BLaER1 treated with 17β-estradiol and CSF1 and Interleukin-3, amounts not matched to agents 10 nM and 100 nM (cell line): Measurements from ENCODE around the gene FGFRL1.

Source experiments
- H3K27ac ChIP-seq, 11 experiments: shearing (Covaris generic); formaldehyde crosslinking; 2 replicates each; pipeline ENCODE4 v1.8.1; 2022
- H3K27me3 ChIP-seq, 11 experiments: shearing (Covaris generic); formaldehyde crosslinking; 2 replicates each; pipeline ENCODE4 v1.8.1; 2022
- H3K36me3 ChIP-seq, 11 experiments: shearing (Covaris generic); formaldehyde crosslinking; 2 replicates each; pipeline ENCODE4 v1.8.1; 2022
- H3K4me1 ChIP-seq, 10 experiments: shearing (Covaris generic); formaldehyde crosslinking; 2 replicates each; pipeline ENCODE4 v1.8.1; 2022
- H3K4me2 ChIP-seq, 11 experiments: shearing (Covaris generic); formaldehyde crosslinking; 2 replicates each; pipeline ENCODE4 v1.8.1; 2022
- H3K4me3 ChIP-seq, 10 experiments: shearing (Covaris generic); formaldehyde crosslinking; 2 replicates each; pipeline ENCODE4 v1.8.1; 2022
- H3K9ac ChIP-seq, 11 experiments: shearing (Covaris generic); formaldehyde crosslinking; 2 replicates each; pipeline ENCODE4 v1.8.1; 2022
- H3K9me3 ChIP-seq, 11 experiments: shearing (Covaris generic); formaldehyde crosslinking; replicated peaks in 1 of 11; 2 replicates each; pipeline ENCODE4 v1.8.1; 2022
- H4K20me1 ChIP-seq, 11 experiments: shearing (Covaris generic); formaldehyde crosslinking; 2 replicates each; pipeline ENCODE4 v1.8.1; 2022
- Cebpa-rat ChIP-seq, 11 experiments: shearing (Covaris generic); IDR thresholded peaks; 2 replicates each; pipeline ENCODE4 v1.8.1; 2022

The FGFRL1 gene

DNA sequence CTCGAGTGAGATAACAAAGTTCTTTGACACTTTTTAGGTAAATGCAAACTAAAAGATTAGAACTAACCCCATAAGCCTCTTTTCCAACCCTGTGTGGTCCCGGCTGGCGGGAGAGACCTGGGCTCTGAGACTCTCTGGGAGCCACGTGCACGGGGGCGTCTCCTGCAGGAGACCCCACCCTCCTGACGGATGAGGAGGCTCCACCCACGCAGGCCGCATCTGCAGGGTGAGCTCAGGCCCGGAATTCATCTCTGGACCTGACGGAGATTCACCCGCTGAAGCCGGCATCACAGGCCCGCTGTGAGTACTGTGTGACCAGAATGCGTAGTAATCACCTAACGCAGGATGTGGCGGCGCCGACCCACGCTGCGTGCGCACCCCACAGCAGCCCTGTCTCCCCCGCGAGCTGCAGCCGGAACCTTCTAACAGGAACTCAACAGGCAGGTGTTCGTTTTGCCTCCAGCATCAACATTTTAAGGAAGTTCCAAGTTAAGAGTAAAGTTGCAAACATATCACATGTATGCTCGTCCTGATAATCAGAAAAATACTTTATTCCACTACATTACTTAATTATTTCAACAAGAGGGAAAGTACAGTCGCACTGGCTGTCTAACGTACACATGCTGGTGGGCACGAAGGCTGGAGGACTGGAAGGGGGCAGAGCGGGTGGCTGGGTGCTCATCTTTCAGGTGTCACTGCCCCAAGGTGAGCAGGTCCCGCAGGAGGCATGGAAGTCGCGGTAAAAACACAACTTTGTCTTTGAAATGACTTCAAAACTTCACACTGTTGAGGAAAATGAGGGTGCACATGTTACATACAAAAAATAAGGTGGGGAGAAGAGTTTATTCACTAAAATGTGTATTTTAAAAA lies 44.5 kb downstream of the FGFRL1 start:
- H3K9ac ChIP-seq: no peak overlapping the region
- no peak overlapping the region for H3K27ac ChIP-seq
- no peak for TF ChIP-seq Cebpa-rat (IDR thresholded peaks at IDR 0.05)
- peaks cover 91 to 99% (median 96%) of the 10 kb centered on the region in 11 experiments for H3K27me3 ChIP-seq
- peaks cover 30 to 45% (median 41%) of the 10 kb centered on the region in 10 experiments for H3K4me1 ChIP-seq
- peak overlapping the region in 9 of 10 experiments; percentile 6 to 59 (median 33); a peak in 16 of 20 replicates for H3K4me3 ChIP-seq
- peaks cover 9 to 21% (median 17%) of the 10 kb centered on the region in 11 experiments; a peak in 20 of 22 replicates for H3K9me3 ChIP-seq
- H3K36me3 ChIP-seq: no peaks in the 10 kb centered on the region; a peak in 1 of 22 replicates
- peaks cover 0 to 55% (median 38%) of the 10 kb centered on the region in 11 experiments; a peak in 18 of 22 replicates for H4K20me1 ChIP-seq
- H3K4me2 ChIP-seq: peak overlapping the region; percentile 53 to 89 (median 72)

DNA sequence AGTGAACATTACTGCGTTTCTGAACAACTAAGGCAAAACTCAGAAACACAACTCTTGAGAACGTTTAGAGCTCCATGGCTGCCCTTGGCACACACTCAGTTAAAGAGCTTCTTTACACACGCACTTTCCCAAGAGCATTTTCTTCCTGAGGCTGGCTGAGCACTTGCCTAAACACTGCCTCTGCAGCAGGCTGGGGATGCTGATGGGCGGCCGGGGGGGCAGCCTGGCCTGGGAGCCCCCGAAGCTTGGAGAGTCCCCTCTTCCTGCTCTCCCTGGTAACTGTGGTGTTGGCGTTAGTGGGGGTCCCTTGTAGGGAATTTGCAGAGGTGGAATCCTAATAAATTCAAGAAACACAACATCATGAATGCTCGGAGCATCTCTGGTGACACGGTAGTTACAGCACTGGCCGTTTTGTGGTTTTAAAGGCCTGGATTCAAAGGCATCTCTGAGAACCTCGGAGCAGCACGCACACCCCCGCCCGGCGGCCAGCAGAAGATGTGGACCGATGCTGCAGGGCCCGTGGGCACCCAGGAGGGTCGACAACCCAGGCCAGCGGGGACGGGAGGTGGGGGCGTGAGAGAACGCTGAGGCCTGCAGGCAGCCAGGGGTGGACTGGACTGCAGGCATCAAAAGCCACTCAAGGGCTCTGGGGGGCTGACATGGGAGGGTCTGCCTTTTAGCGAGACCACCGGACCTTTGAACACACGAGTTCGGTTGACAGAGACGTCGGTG lies 45.4 kb downstream of the FGFRL1 start:
- Histone ChIP-seq H3K27me3 (peaks cover 93 to 99% (median 96%) of the 10 kb centered on the region in 11 experiments), H3K36me3 (no peaks in the 10 kb centered on the region; a peak in 1 of 22 replicates), H3K9me3 (peaks cover 5 to 14% (median 9%) of the 10 kb centered on the region in 11 experiments; a peak in 20 of 22 replicates), H3K4me2 (no peak overlapping the region), H4K20me1 (peaks cover 0 to 60% (median 38%) of the 10 kb centered on the region in 11 experiments; a peak in 18 of 22 replicates), H3K9ac (no peak overlapping the region), H3K4me3 (no peak overlapping the region), H3K27ac (no peak overlapping the region), H3K4me1 (peaks cover 28 to 47% (median 35%) of the 10 kb centered on the region in 10 experiments)
- TF ChIP-seq Cebpa-rat (IDR thresholded peaks at IDR 0.05): no peak

DNA sequence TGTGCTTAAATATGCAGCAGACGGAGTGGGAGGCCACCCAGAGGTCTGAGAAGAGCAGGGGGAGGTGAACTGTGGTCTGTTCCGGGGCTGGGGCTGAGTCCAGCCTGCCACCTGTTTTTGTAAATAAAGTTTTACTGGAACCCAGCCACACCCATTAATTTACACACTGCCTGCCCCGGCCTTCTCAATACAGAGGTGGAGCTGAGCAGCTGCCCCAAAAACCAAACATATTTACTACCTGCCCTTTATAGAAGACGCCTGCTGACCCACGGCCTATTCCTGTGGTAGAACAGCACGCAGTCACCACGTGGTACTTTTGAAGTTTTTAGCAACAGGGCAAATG lies 45.9 kb downstream of the FGFRL1 start:
- Histone ChIP-seq H3K9me3 (peaks cover 0 to 8% (median 4%) of the 10 kb centered on the region in 11 experiments; a peak in 17 of 22 replicates), H3K4me1 (peaks cover 24 to 53% (median 33%) of the 10 kb centered on the region in 10 experiments), H3K27ac (no peak overlapping the region), H3K4me3 (no peak overlapping the region), H3K27me3 (peaks cover 93 to 99% (median 96%) of the 10 kb centered on the region in 11 experiments), H4K20me1 (peaks cover 0 to 60% (median 38%) of the 10 kb centered on the region in 11 experiments; a peak in 18 of 22 replicates), H3K9ac (no peak overlapping the region), H3K36me3 (no peaks in the 10 kb centered on the region; a peak in 1 of 22 replicates), H3K4me2 (no peak overlapping the region)
- no peak for TF ChIP-seq Cebpa-rat (IDR thresholded peaks at IDR 0.05)

DNA sequence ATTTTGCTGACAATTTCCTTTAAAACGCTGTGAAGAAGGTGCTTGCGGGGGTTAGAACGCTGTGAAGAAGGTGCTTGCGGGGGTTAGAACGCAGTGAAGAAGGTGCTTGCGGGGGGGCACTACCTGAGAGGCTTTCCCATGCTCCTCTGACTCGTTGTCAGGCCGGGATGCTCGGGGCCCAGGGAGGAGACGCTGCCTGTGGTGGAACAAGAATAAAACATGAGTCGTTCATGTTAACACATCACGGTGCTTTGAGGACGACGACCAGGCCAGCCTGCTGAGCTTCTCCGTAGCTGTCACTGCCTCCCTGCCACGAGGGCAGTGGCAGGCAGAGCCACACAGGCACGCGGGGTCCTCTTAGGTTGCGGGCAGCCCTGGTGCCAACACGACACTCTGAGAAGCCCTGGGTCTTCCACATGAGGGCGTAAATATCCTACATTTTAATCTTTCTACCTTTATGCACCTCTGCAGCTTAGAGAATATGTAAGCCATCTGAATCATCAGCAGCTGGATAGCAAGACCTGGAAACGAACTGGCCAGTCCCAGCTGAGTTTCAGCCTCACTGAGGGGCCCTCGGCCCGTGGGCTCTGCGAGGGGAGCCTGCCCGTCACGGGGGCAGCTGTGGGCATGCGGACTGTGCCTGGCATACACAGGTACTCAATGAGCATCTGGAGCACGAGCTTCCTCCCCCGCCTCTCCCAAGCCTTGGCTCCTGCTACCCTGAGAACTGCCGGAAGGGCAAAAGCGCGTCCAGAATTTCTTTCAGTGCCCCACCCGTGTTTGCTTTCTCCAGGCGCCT lies 47.0 kb downstream of the FGFRL1 start:
- Histone ChIP-seq H3K4me1 (peaks cover 13 to 51% (median 32%) of the 10 kb centered on the region in 10 experiments), H3K9ac (no peak overlapping the region), H3K27ac (no peak overlapping the region), H4K20me1 (peaks cover 0 to 54% (median 31%) of the 10 kb centered on the region in 11 experiments; a peak in 18 of 22 replicates), H3K27me3 (peaks cover 93 to 99% (median 96%) of the 10 kb centered on the region in 11 experiments), H3K9me3 (peaks cover 0 to 5% (median 0%) of the 10 kb centered on the region in 11 experiments; a peak in 1 of 22 replicates), H3K4me2 (peak overlapping the region in 8 of 11 experiments; percentile 7 to 70 (median 49); a peak in 13 of 22 replicates), H3K4me3 (no peak overlapping the region), H3K36me3 (no peaks in the 10 kb centered on the region)
- TF ChIP-seq Cebpa-rat (IDR thresholded peaks at IDR 0.05): no peak

DNA sequence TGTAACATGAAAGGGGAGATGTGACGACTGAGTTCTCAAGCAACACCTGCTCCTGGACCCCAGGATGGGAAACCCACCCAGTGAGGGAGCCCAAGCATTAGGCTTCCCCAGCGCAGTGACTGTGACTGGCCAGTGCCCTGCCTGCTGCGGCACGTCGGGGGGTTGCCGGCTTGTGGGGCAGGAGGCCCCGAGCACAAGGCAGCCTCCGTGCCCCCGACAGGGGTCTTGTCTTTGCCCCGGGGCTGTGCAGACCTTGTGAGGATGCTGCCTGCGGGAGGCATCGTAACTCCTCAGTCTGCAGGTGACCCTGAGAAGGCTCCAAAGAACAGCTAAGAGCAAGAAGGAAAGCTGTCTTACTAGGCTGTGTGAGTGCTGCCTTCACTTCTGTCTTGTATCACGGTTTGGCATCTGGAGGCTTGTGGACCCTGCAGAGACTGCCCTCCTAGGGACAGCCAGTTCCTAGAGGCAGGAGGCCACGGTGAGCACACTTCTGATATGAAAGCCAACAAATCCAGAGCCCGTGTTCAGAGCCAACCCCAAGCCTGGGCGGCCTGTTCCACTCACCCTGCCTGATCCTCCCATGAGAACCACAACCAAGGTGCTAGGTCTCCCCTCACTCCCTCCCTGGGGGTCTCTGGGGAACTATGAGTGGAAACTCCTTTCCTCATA lies 47.7 kb downstream of the FGFRL1 start:
- TF ChIP-seq Cebpa-rat (IDR thresholded peaks at IDR 0.05): no peak
- no peak overlapping the region for H3K9ac ChIP-seq
- peak overlapping the region in 9 of 11 experiments; percentile 7 to 70 (median 47); a peak in 15 of 22 replicates for H3K4me2 ChIP-seq
- no peak overlapping the region for H3K27ac ChIP-seq
- peaks cover 0 to 5% (median 0%) of the 10 kb centered on the region in 11 experiments; a peak in 1 of 22 replicates for H3K9me3 ChIP-seq
- peaks cover 11 to 49% (median 32%) of the 10 kb centered on the region in 10 experiments for H3K4me1 ChIP-seq
- no peaks in the 10 kb centered on the region for H3K36me3 ChIP-seq
- H3K27me3 ChIP-seq: peaks cover 93 to 99% (median 96%) of the 10 kb centered on the region in 11 experiments
- peak overlapping the region in 3 of 10 experiments; percentile 11 to 34 (median 14); a peak in 2 of 20 replicates for H3K4me3 ChIP-seq
- H4K20me1 ChIP-seq: peaks cover 0 to 48% (median 30%) of the 10 kb centered on the region in 11 experiments; a peak in 17 of 22 replicates

DNA sequence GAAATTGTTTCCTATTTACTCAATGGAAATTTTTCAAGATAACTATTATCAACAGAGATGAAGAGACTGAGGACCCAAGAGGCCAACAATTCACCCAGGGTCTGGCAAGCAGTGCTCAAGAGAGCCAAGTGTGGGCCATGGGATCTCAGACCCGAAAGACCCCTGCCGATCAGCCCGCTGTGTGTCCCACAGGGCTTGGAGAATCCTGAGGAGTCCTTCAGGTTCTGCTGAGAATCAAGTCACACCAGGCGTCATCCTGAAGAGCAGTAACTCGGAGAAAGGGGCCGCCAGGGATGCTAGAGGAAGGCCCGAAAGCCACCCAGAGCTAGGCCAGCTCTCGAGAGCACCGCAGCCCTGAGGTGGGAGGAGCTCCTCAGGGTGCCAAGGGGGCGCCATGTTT lies 48.7 kb downstream of the FGFRL1 start:
- H3K27me3 ChIP-seq: peaks cover 98 to 100% (median 100%) of the 10 kb centered on the region in 11 experiments

DNA sequence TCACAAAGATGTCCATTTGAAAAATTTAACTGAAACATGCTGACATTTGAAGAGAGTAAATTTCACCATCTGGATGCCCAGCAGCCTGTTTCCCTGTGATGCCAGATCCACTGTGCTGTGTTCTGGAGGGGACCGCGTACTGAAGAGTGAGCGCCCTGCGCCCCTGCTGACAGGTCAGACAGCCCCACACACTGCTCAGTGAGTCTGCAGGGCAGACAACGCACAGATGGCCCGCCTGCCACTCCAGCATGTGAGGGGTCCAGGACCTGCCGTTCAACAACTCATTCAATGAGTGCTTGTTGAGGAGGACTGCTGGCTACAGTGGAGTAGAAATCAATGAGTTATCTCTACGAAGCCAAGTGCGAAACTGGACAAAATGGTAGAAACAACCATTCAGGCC lies 49.2 kb downstream of the FGFRL1 start:
- peaks cover 0 to 5% (median 0%) of the 10 kb centered on the region in 11 experiments; a peak in 1 of 22 replicates for H3K9me3 ChIP-seq
- H3K27ac ChIP-seq: no peak overlapping the region
- no peak overlapping the region for H3K4me2 ChIP-seq
- no peak overlapping the region for H3K9ac ChIP-seq
- H3K27me3 ChIP-seq: peaks cover 94 to 100% (median 99%) of the 10 kb centered on the region in 11 experiments
- H3K4me1 ChIP-seq: peaks cover 7 to 43% (median 27%) of the 10 kb centered on the region in 10 experiments
- peaks cover 0 to 44% (median 26%) of the 10 kb centered on the region in 11 experiments; a peak in 17 of 22 replicates for H4K20me1 ChIP-seq
- H3K4me3 ChIP-seq: no peak overlapping the region
- TF ChIP-seq Cebpa-rat (IDR thresholded peaks at IDR 0.05): no peak
- no peaks in the 10 kb centered on the region for H3K36me3 ChIP-seq

More for the DNA sequence above, 48.7 kb downstream of the FGFRL1 start:
- Histone ChIP-seq H3K9ac (no peak overlapping the region), H3K4me3 (no peak overlapping the region), H3K27ac (no peak overlapping the region), H3K36me3 (no peaks in the 10 kb centered on the region), H3K9me3 (peaks cover 0 to 5% (median 0%) of the 10 kb centered on the region in 11 experiments; a peak in 1 of 22 replicates), H4K20me1 (peaks cover 0 to 48% (median 30%) of the 10 kb centered on the region in 11 experiments; a peak in 17 of 22 replicates), H3K4me1 (peaks cover 11 to 48% (median 32%) of the 10 kb centered on the region in 10 experiments), H3K4me2 (peak overlapping the region in 3 of 11 experiments; percentile 5 to 70 (median 23); a peak in 1 of 22 replicates)
- no peak for TF ChIP-seq Cebpa-rat (IDR thresholded peaks at IDR 0.05)
